GM19395 (cell line): ENCODE results near the gene DPH1.
"Not testable (repeated sequence)": the region's sequence is repeated elsewhere in the genome, so short reads cannot be mapped to it uniquely, and the experiment has no call there.

Experiments used
- ATAC-seq: cut with Tn5 transposase; IDR thresholded peaks from one replicate; pipeline ENCODE4 v1.9.1; 2021; ENCODE audit warnings: mild to moderate bottlenecking, moderate library complexity; ENCODE audit not compliant: unreplicated experiment

DPH1 gene

DNA sequence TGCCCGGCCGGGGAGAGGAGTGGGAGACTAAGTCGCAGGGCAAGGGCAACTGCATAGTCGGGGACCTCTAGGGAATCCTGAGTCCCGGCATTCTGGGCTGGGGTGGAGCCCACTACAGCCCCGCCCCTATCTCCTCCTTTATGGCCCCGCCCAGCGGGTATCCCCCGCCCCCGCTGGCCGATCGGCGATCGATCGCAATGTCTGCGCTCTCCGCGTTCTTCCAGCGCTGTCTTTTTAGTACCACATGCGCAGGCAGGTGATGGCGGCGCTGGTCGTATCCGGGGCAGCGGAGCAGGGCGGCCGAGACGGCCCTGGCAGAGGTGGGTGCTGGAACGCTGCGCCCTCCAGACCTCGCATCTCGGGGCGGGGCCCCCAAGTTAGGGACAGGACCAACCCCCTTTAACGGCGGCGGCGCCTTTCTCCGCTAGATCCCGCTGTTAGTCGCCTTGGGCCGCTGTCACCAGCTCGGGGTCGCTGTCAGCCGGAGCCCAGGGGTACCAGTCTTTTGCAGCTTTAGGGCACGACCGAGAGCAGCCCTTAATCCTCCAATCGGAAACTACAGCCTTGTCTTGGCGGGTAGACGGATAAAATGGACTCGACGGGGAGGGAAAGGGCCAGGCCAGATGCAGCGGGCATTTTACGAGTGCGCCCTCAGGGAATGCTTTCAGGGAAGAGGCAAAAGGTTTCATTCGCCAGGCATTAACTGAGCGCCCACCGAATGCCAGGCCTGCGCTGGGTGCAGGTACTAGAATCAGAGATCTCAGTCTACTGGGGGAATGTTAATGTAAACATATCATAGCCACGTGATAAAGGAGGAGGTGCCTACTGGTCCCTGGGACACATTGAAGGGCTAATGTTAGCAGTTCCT lies at the start of gene DPH1:
DPH1 (plus strand) TSS at position 243 of the 868 bp plus-strand sequence; CDS start at position 260, 17 bp downstream.
- peak; percentile 83 for ATAC-seq

- ATAC-seq: no peak
These were observed 49.2 kb upstream of the DPH1 start for GRCh38 chr17:1980665-1981250.

DNA sequence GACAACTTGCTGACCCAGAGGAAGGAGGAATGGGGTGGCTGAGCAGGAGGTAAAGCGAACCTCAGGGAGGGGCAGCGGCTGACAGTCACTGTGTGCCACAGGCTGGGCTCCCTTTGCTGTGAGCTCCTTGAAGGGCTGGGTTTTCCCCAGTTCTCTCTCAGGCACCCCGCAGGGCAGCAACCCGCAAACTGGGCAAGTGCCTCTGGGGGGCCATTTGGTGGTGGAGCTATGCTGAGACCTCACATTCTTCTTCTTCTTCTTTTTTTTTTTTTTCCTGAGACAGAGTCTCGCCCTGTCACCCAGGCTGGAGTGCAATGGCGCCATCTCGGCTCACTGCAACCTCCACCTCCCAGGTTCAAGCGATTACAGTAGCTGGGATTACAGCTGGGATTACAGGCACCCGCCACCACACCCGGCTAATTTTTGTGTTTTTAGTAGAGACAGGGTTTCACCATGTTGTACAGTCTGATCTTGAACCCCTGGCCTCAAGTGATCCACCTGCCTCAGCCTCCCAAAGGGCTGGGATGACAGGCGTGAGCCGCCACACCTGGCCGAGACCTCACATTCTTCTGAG lies 47.1 kb upstream of the DPH1 start:
- ATAC-seq: not testable (repeated sequence)

DNA sequence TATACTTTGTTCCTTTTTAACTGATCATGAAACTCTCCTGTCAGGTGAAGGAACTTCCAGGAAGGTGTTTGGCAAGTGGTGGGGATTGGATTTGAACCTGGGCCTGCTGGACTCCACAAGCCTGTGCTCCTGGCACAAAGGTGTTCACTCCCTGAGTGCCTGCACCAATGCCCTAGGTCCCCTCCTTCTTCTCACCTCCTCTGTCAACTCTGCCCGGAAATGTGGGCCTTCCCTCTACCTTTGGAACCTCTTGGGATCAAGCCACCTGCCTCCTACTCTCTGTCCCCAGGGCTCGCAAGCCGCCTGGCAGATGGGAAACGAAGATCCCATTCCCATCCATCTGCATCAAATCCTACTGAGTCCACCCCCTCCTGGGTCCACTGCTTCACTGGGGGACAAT lies 44.9 kb upstream of the DPH1 start:
- ATAC-seq: no peak

- ATAC-seq: no peak
These were observed 44.3 kb upstream of the DPH1 start for GRCh38 chr17:1985686-1986085.

DNA sequence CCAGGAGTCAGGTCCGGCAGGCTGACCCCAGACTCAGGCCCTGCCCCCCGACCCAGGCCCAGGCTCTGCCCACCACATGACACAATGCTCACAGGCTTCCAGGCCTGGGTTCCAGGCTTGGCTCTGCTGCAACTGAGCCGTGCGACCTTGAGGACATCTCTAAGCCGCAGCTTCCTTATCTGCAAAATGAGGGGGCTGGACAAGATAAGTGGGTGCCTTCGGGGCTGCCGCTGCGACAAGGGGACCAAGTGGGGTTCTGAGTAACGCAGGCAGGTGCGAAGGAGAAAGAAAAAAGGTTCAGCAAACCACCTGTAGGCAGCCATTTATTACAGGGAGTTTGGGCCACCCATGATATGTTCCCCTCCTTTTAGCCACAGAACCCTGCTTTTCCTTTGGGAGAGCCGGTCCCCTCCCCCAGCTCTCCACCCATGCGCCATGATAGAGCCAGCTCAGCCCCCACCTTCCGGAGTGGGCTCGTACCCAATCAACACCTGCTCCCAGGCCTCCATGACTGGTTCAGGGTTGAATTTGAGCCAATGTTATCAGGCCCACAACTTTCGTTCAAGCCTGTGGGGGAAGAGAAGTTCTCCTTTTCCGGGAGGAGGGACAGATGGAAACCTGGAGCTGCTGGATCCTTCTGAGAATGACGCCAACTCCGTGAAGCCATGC lies 43.0 kb upstream of the DPH1 start:
- no peak for ATAC-seq

- ATAC-seq: no peak
These were observed 40.8 kb upstream of the DPH1 start for GRCh38 chr17:1989135-1989534.

- no peak for ATAC-seq
These were observed 37.4 kb upstream of the DPH1 start for GRCh38 chr17:1992541-1992940.

GRCh38 chr17:1994707-1995106 lies 35.2 kb upstream of the DPH1 start:
- ATAC-seq: no peak

DNA sequence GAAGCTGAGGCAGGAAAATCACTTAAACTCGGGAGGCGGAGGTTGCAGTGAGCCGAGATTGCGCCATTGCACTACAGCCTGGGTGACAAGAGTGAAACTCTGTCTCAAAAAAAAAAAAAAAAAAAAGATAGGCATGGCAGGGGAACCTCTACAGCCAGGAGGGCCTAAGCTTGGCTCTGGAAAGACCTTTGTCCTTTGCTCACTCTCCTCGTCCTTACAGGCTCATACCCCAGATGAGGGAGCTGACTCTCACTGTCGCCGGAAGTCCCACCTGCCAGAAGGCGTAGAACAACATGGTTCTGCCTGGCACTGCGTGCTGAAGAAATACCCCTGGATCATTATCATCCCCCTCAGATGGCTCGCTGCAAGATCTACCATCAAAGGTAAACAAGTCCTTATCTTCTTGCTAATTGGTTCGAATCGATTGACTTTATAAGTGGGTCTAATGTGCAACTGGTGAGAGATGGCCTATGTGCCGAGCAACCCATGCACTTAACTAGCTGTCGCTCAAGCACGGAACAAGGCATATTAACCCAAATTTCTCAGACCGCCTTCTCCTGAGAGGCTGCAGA lies 34.5 kb upstream of the DPH1 start:
- no peak for ATAC-seq

- no peak for ATAC-seq
These were observed 33.8 kb upstream of the DPH1 start for GRCh38 chr17:1995907-1996799.

GRCh38 chr17:1996800-1997288 lies 33.1 kb upstream of the DPH1 start:
- no peak for ATAC-seq

DNA sequence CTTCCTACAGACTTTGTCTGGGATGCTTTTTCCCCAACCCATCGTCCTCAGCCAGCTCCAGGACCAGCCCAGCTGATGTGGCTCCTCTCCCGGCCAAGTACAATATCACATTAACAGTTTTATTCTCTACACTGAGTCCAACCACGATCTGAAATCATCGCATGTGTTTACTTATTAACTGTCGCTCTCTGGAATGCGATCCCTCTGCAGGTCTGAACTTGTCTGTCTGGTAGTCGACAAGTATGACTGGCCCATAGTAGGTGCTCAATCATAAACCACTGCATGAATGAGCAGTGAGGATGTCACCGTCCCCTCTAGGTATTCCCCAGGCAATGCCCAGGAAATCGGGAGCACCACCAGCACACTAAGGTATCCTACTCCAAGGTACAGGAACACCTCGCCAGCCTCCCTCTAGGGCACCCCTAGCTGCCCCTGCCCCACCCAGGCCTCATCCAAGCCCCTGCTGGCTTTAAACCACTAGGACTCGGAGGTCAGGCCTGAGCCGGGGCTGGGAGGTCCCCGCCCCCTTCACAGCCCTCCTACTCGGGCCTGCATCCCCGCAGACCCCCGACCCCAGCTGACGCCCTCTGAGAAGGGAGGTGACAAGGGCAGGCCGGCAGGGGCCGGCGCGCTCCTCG lies 32.5 kb upstream of the DPH1 start:
- ATAC-seq: no peak

GRCh38 chr17:1997927-1998742 lies 31.8 kb upstream of the DPH1 start:
- no peak for ATAC-seq

DNA sequence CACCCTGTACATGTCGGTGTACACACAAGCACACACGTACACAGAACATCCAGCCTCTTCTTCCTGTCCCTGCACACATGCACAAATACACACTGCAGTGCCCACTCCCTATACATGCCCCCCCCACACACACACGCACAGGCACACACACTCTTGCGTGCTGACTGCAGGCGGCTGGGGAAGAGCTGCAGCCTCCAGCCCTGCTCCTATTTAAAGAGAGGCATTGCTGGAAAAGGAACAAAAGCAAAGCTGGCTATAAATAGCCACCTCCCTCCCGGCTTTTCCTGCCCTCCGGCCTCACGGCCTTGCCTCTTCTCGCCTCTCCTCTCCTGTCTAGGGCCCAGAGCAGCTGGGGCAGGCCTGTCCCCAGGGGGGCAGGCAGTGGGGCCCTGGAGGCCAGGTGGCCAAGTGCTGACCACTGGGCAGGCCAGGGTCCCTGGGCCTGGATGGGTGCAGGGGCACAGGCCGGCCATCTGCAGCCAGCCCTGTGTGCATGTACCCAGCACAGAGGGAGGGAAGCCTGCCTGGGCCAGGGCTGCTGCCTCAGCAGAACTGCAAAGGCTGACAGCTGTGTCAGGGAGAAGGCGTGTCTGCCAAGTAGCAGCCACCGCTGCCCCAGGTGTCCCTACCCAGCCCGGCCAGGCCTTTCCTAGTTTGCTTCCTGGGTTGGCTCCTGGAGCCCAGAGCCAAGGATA lies 30.2 kb upstream of the DPH1 start:
- no peak for ATAC-seq

DNA sequence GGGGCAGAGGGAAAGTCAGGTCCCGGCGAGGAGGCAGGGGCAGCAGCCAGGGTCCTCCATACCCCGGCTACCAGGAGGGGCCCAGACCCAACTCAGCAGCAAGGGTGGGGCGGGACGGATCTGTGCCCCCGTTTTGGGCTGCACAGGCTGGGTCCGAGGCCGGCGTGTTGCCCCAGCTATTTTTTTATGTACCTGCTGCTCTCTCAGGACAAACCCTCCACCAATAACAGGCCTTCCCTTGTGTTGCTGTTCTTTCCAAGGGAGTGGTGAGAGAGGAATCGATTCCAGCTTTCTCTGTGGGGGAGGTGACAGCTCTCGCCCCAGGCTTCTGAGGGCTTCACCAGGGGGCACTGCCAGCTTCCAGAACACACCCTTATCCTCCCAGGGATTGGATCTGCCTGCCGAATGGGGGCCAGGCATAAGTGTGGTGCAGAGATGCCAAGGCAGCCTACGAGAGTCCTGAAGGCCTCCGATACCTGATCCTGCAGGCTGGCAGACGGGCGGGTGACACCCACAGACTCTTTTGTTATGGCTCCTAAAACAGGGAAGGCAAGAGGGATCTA lies 27.1 kb upstream of the DPH1 start:
- ATAC-seq: no peak

- ATAC-seq: no peak
These were observed 26.4 kb upstream of the DPH1 start for GRCh38 chr17:2003525-2003924.

- ATAC-seq: no peak
These were observed 25.5 kb upstream of the DPH1 start for GRCh38 chr17:2004435-2004952.
